Immature natural killer cell (primary cell): ENCODE data around the gene KCNQ1. TPM values are rescaled to one million over a fixed set of nuclear protein-coding genes. Genes with fewer than 3 reads are reported as not detected.

Experiments used
- DNase-seq, 3 donors: peaks; one replicate each; pipeline ENCODE4 v3.0.0; 2022; ENCODE audit warnings: mixed read lengths in 1 of 3
- H3K27ac Mint-ChIP-seq, 6 donors: one replicate each; pipeline ENCODE4 v1.8.0; 2020; ENCODE audit warnings: mixed read lengths in 6 of 6, mild to moderate bottlenecking in 5 of 6, inconsistent platforms in 4 of 6, moderate library complexity in 3 of 6
- H3K27me3 Mint-ChIP-seq, 3 donors: one replicate each; pipeline ENCODE4 v1.8.0; 2020 to 2021; ENCODE audit warnings: low read depth in 3 of 3, mild to moderate bottlenecking in 3 of 3, mixed read lengths in 3 of 3, moderate library complexity in 3 of 3, inconsistent platforms in 1 of 3
- H3K36me3 Mint-ChIP-seq, 3 donors: one replicate each; pipeline ENCODE4 v1.8.0; 2020; ENCODE audit warnings: mixed read lengths in 3 of 3, inconsistent platforms in 2 of 3, mild to moderate bottlenecking in 2 of 3
- H3K4me1 Mint-ChIP-seq, 2 donors: one replicate each; pipeline ENCODE4 v1.8.0; 2020; ENCODE audit warnings: inconsistent platforms in 2 of 2, mild to moderate bottlenecking in 2 of 2, mixed read lengths in 2 of 2, moderate library complexity in 1 of 2
- H3K4me3 Mint-ChIP-seq, 5 donors: one replicate each; pipeline ENCODE4 v1.8.0; 2020; ENCODE audit warnings: mild to moderate bottlenecking in 5 of 5, mixed read lengths in 5 of 5, inconsistent platforms in 3 of 5, moderate library complexity in 3 of 5
- H3K9me3 Mint-ChIP-seq, 6 donors: one replicate each; pipeline ENCODE4 v1.8.0; 2020; ENCODE audit warnings: mild to moderate bottlenecking in 6 of 6, mixed read lengths in 6 of 6, inconsistent platforms in 4 of 6, moderate library complexity in 3 of 6
- polyA plus RNA-seq, 3 donors: library from polyadenylated mRNA; unstranded; fragments of 300-500 nt; fragmentation: Illumina TruSeq; gene quantifications; one replicate each; pipeline ENCODE4 v1.2.3, GENCODE V29; 2021

Gene KCNQ1
- polyA plus RNA-seq, 3 donors from 2014 or later: 0.13 to 1.1 (median 0.73) TPM

GRCh38 chr11:2781408-2782274, 336.8 kb downstream of the KCNQ1 start:
- peaks cover 5 to 6% (median 5%) of the 10 kb centered on the region in 3 donors for H3K27me3 Mint-ChIP-seq
- no peak for DNase-seq
- peaks cover 0 to 3% (median 0%) of the 10 kb centered on the region in 3 donors for H3K36me3 Mint-ChIP-seq
- H3K27ac Mint-ChIP-seq: no peak overlapping the region
- no peak overlapping the region for H3K4me3 Mint-ChIP-seq
- no peaks in the 10 kb centered on the region for H3K9me3 Mint-ChIP-seq
- peaks cover 0 to 4% of the 10 kb centered on the region in 2 donors for H3K4me1 Mint-ChIP-seq

GRCh38 chr11:2782769-2783168, 338.0 kb downstream of the KCNQ1 start:
- Mint-ChIP-seq H3K27ac (no peak overlapping the region), H3K4me1 (peaks cover 0 to 3% of the 10 kb centered on the region in 2 donors), H3K36me3 (peaks cover 0 to 3% (median 0%) of the 10 kb centered on the region in 3 donors)

GRCh38 chr11:2783536-2784082, 338.8 kb downstream of the KCNQ1 start:
- Mint-ChIP-seq H3K27me3 (peaks cover 4 to 6% (median 4%) of the 10 kb centered on the region in 3 donors), H3K4me1 (no peaks in the 10 kb centered on the region), H3K27ac (no peak overlapping the region), H3K9me3 (no peaks in the 10 kb centered on the region), H3K36me3 (peaks cover 0 to 3% (median 0%) of the 10 kb centered on the region in 3 donors), H3K4me3 (no peak overlapping the region)
- no peak for DNase-seq

More at GRCh38 chr11:2782769-2783168, 338.0 kb downstream of the KCNQ1 start:
- Mint-ChIP-seq H3K27me3 (peaks cover 4% of the 10 kb centered on the region in 3 donors), H3K4me3 (no peak overlapping the region), H3K9me3 (no peaks in the 10 kb centered on the region)
- no peak for DNase-seq

- peaks cover 2 to 9% (median 6%) of the 10 kb centered on the region in 3 donors for H3K27me3 Mint-ChIP-seq
- H3K4me3 Mint-ChIP-seq: no peak overlapping the region
- H3K36me3 Mint-ChIP-seq: no peaks in the 10 kb centered on the region
- no peak for DNase-seq
- peaks cover 0 to 5% of the 10 kb centered on the region in 2 donors for H3K4me1 Mint-ChIP-seq
- H3K9me3 Mint-ChIP-seq: no peaks in the 10 kb centered on the region
- H3K27ac Mint-ChIP-seq: no peak overlapping the region
Measured at GRCh38 chr11:2787816-2788167, 343.0 kb downstream of the KCNQ1 start.

GRCh38 chr11:2788168-2789071, 343.6 kb downstream of the KCNQ1 start:
- Mint-ChIP-seq H3K27ac (no peak overlapping the region), H3K4me1 (peaks cover 0 to 5% of the 10 kb centered on the region in 2 donors), H3K9me3 (no peaks in the 10 kb centered on the region), H3K4me3 (no peak overlapping the region), H3K27me3 (peaks cover 2 to 9% (median 6%) of the 10 kb centered on the region in 3 donors), H3K36me3 (no peaks in the 10 kb centered on the region)
- no peak for DNase-seq

GRCh38 chr11:2789331-2789730, 344.5 kb downstream of the KCNQ1 start:
- H3K4me3 Mint-ChIP-seq: peak overlapping the region in 1 of 5 donors; percentile 27
- H3K36me3 Mint-ChIP-seq: no peaks in the 10 kb centered on the region
- no peaks in the 10 kb centered on the region for H3K9me3 Mint-ChIP-seq
- no peak overlapping the region for H3K27ac Mint-ChIP-seq
- DNase-seq: no peak
- peaks cover 0 to 5% of the 10 kb centered on the region in 2 donors for H3K4me1 Mint-ChIP-seq
- peaks cover 2 to 9% (median 6%) of the 10 kb centered on the region in 3 donors for H3K27me3 Mint-ChIP-seq

GRCh38 chr11:2789791-2790567, 345.2 kb downstream of the KCNQ1 start:
- peak overlapping the region in 1 of 5 donors; percentile 40 for H3K4me3 Mint-ChIP-seq
- H3K36me3 Mint-ChIP-seq: no peaks in the 10 kb centered on the region
- peaks cover 2 to 9% (median 6%) of the 10 kb centered on the region in 3 donors for H3K27me3 Mint-ChIP-seq
- H3K27ac Mint-ChIP-seq: no peak overlapping the region
- H3K4me1 Mint-ChIP-seq: peaks cover 0 to 5% of the 10 kb centered on the region in 2 donors
- H3K9me3 Mint-ChIP-seq: no peaks in the 10 kb centered on the region
- DNase-seq: no peak

GRCh38 chr11:2790568-2790921, 345.7 kb downstream of the KCNQ1 start:
- H3K9me3 Mint-ChIP-seq: no peaks in the 10 kb centered on the region
- DNase-seq: no peak
- peak overlapping the region in 3 of 5 donors; percentile 58 to 71 (median 67) for H3K4me3 Mint-ChIP-seq
- H3K27me3 Mint-ChIP-seq: peaks cover 2 to 9% (median 6%) of the 10 kb centered on the region in 3 donors
- H3K36me3 Mint-ChIP-seq: no peaks in the 10 kb centered on the region
- H3K4me1 Mint-ChIP-seq: peaks cover 0 to 5% of the 10 kb centered on the region in 2 donors
- H3K27ac Mint-ChIP-seq: no peak overlapping the region

GRCh38 chr11:2791139-2791520, 346.3 kb downstream of the KCNQ1 start:
- H3K9me3 Mint-ChIP-seq: no peaks in the 10 kb centered on the region
- DNase-seq: no peak
- H3K27me3 Mint-ChIP-seq: peaks cover 2 to 9% (median 6%) of the 10 kb centered on the region in 3 donors
- peak overlapping the region in 3 of 5 donors; percentile 10 to 71 (median 67) for H3K4me3 Mint-ChIP-seq
- peaks cover 0 to 5% of the 10 kb centered on the region in 2 donors for H3K4me1 Mint-ChIP-seq
- no peak overlapping the region for H3K27ac Mint-ChIP-seq
- H3K36me3 Mint-ChIP-seq: no peaks in the 10 kb centered on the region

GRCh38 chr11:2791521-2792380, 346.9 kb downstream of the KCNQ1 start:
- H3K27ac Mint-ChIP-seq: no peak overlapping the region

GRCh38 chr11:2792381-2793250, 347.8 kb downstream of the KCNQ1 start:
- no peak for DNase-seq
- H3K27ac Mint-ChIP-seq: no peak overlapping the region
- H3K4me3 Mint-ChIP-seq: peak overlapping the region in 4 of 5 donors; percentile 62 to 76 (median 70)
- H3K36me3 Mint-ChIP-seq: no peaks in the 10 kb centered on the region
- H3K27me3 Mint-ChIP-seq: peaks cover 2 to 9% (median 4%) of the 10 kb centered on the region in 3 donors
- H3K4me1 Mint-ChIP-seq: peaks cover 0 to 5% of the 10 kb centered on the region in 2 donors
- H3K9me3 Mint-ChIP-seq: no peaks in the 10 kb centered on the region

More at GRCh38 chr11:2791521-2792380, 346.9 kb downstream of the KCNQ1 start:
- peak overlapping the region; percentile 41 to 76 (median 67) for H3K4me3 Mint-ChIP-seq
- H3K4me1 Mint-ChIP-seq: peaks cover 0 to 5% of the 10 kb centered on the region in 2 donors
- H3K9me3 Mint-ChIP-seq: no peaks in the 10 kb centered on the region
- peaks cover 2 to 9% (median 6%) of the 10 kb centered on the region in 3 donors for H3K27me3 Mint-ChIP-seq
- no peaks in the 10 kb centered on the region for H3K36me3 Mint-ChIP-seq
- DNase-seq: peak; percentile 12 to 37 (median 23)
